Epithelial cell of proximal tubule (primary cell): ENCODE results near the gene NPS. TPM values are rescaled to one million over a fixed set of nuclear protein-coding genes. Genes with fewer than 3 reads are reported as not detected.

Experiments used
- DNase-seq: peaks from one replicate; pipeline ENCODE4 v3.0.0-alpha.2; 2011; ENCODE audit warnings: low read depth
- H3K4me3 ChIP-seq: 2 replicates; pipeline ENCODE4 v1.5.1; 2011; ENCODE audit warnings: low read depth, mild to moderate bottlenecking, low read length
- CTCF ChIP-seq: conservative IDR thresholded peaks from 2 replicates; pipeline ENCODE4 v1.5.1; 2012; ENCODE audit warnings: low read depth, mild to moderate bottlenecking, low read length
- total RNA-seq: library from RNA; depleted of rRNA; stranded (reverse); fragments of >200 nt; gene quantifications from 2 replicates; pipeline ENCODE4 v1.2.3, GENCODE V29; 2015

The NPS gene
- total RNA-seq, 1 donor from 2014 or later, result not detected

GRCh38 chr10:127552446-127552845 lies 3.3 kb downstream of the NPS start:
- no peak overlapping the region for H3K4me3 ChIP-seq
- TF ChIP-seq CTCF, result no peak
- DNase-seq, result no peak

DNA sequence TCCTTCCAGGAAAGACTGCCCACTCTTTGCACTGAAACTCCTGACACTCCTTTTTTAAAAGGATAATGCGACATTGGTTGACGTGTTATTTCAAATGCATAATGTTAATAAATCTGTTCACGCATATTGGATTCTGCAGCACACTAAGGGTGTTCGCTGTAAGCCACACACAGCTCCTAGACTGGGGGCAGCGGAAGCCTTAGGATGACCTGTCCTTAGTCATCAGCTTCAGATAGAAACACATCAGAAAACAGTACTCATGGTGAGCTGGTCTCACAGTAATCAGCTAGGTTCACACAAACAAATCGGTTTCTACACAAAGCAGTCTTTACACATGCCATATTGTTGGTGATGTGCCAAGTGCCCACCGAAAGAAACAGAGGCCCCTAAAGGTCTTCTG lies 4.3 kb downstream of the NPS start:
- no peak overlapping the region for H3K4me3 ChIP-seq
- no peak for TF ChIP-seq CTCF
- DNase-seq, result no peak

GRCh38 chr10:127556916-127557315 lies 7.8 kb downstream of the NPS start:
- no peak overlapping the region for H3K4me3 ChIP-seq
- no peak for DNase-seq
- no peak for TF ChIP-seq CTCF

DNA sequence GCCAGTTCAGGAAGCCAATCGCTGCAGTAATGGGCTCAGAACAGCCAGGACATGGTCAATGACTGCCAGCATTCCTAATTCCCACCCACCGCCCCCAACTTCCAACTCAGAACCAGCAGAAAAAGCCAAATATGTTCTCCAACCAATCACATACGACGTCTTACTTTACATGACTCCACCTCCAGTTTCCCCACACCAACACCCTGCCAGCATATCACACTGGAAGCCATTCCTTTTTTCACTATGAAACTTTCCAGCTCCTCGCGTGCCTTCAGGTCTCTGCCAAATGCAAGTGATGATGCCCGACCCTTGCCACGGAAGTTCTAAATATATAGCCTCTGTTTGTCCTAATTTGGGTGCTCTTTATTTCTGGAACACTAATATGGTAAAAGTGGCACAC lies 12.5 kb downstream of the NPS start:
- H3K4me3 ChIP-seq, result no peak overlapping the region
- DNase-seq, result no peak
- TF ChIP-seq CTCF, result no peak

DNA sequence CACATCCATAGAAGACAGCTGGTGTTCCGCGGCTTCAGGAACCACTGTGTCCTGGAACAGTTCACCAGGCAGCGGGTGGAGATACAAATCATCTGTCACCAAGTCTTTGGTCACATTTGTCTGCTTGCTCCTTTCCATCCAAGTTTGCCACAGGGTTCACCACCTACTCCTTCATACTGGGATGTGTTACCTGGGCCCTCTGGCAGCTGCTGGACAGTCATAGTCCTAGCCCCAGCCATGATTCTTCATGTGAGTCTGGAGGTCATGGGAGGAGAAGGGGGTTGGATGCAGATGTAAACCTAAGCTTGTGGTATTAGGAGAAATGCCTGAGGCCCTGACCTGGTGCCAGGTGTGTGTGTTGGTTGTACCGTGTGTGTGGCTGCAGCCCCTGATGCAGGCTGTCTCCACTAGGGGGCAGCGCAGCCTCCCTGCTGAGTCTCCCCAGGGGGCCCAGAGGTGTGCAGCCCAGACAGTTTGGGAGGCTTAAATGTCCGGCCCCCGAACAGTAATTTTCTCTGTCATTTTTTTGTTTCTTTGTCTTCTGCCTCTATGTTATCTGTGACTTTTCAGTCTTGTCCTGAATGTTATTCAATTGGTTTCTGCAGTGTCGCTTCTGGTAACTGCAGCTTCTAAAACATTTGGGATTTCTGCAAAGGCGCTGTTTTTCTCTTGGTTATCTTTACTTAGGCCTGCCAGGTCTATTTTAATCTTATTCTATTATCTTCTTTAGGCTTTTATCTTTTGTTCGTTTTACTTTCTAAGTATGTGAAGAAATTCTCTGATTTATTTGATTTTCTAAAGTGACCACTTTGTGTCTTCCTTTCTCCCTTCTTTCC lies 14.8 kb downstream of the NPS start:
- TF ChIP-seq CTCF, result peak; percentile 95
- no peak for DNase-seq
- no peak overlapping the region for H3K4me3 ChIP-seq

DNA sequence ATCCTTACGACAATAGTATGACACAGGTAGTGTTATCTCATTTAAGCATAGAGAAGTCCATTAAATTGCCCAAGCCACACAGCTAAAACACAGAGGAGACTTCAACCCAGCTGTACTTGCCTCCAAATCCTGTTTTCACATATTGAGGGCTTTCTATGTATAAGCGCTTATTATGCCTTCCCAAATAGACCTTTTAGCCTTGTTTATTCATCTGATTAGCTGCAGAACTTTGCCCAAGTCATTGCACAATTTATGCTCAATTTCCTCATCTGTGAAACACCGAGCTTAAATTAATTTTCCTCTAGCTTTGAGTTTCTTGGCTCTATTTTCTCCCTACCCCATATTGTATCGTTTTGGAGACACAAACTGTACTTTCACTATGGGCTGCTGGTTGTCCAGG lies 15.5 kb downstream of the NPS start:
- H3K4me3 ChIP-seq, result no peak overlapping the region
- DNase-seq, result no peak
- no peak for TF ChIP-seq CTCF

DNA sequence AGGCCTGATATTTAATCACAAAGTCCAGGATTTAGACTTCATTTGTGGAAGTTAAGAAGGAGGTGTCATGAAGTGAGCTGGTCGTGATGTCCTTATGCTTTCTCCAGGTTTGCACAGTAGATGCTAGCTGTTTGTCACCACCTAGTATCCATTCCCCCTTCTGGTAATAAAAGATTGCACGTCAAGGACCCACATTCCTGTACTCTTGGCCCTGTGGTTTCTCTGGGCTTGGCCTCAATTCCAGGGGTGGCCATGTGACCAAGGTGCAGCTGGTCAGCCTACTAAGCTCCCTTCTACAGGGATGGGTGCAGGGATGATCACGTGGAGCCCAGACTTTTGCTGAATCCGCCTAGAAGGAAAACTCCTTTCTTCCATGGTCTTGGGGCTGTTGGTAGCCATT lies 16.5 kb downstream of the NPS start:
- no peak for DNase-seq
- TF ChIP-seq CTCF, result no peak
- H3K4me3 ChIP-seq, result no peak overlapping the region
